T47D (cell line): ENCODE data around the gene PRRC2B.
"Not testable (repeated sequence)": the region's sequence is repeated elsewhere in the genome, so short reads cannot be mapped to it uniquely, and the experiment has no call there.

ENCODE experiments used
- DNase-seq, 2 experiments: peaks; one replicate each; pipeline versions ENCODE4 v3.0.0 to v3.0.0-alpha.2; 2011 to 2012; ENCODE audit warnings: low read depth in 1 of 2, low spot score in 1 of 2
- JUND ChIP-seq: IDR thresholded peaks from 2 replicates; pipeline ENCODE4 v1.6.1; 2012; ENCODE audit warnings: low read depth
- in situ Hi-C: cut with HindIII; loops from 2 replicates; pipeline ENCODE4 v1.10.0; 2016; ENCODE audit warnings: low sequenced_read_pairs, low pct_unique_long_range_greater_than_20kb

PRRC2B gene

GRCh38 chr9:131436376-131436775 is 42.5 kb downstream of the PRRC2B start:
- TF ChIP-seq JUND: no peak
- no peak for DNase-seq
- in situ Hi-C loops: no loop called here

GRCh38 chr9:131436865-131437271 is 43.0 kb downstream of the PRRC2B start:
- no peak for DNase-seq
- in situ Hi-C loops: no loop called here
- TF ChIP-seq JUND: no peak

- no peak for DNase-seq
- in situ Hi-C loops: no loop called here
- no peak for TF ChIP-seq JUND
Observed at GRCh38 chr9:131438190-131438589, 44.3 kb downstream of the PRRC2B start.

- no peak for TF ChIP-seq JUND
- in situ Hi-C loops: no loop called here
- no peak for DNase-seq
Observed at GRCh38 chr9:131439224-131439623, 45.3 kb downstream of the PRRC2B start.

GRCh38 chr9:131441441-131441840 is 47.6 kb downstream of the PRRC2B start:
- in situ Hi-C loops: no loop called here
- DNase-seq: no peak
- TF ChIP-seq JUND: no peak

GRCh38 chr9:131442351-131442750 is 48.5 kb downstream of the PRRC2B start:
- in situ Hi-C loops: no loop called here
- DNase-seq: no peak
- no peak for TF ChIP-seq JUND

GRCh38 chr9:131443648-131444047 is 49.8 kb downstream of the PRRC2B start:
- in situ Hi-C loops: no loop called here
- no peak for DNase-seq
- TF ChIP-seq JUND: no peak

GRCh38 chr9:131446276-131446675 is 52.4 kb downstream of the PRRC2B start:
- DNase-seq: no peak

GRCh38 chr9:131447148-131447547 is 53.3 kb downstream of the PRRC2B start:
- TF ChIP-seq JUND: no peak
- in situ Hi-C loops: no loop called here
- DNase-seq: no peak

More at GRCh38 chr9:131446276-131446675, 52.4 kb downstream of the PRRC2B start:
- no peak for TF ChIP-seq JUND
- in situ Hi-C loops: no loop called here

GRCh38 chr9:131447600-131447999 is 53.7 kb downstream of the PRRC2B start:
- TF ChIP-seq JUND: no peak
- in situ Hi-C loops: no loop called here
- no peak for DNase-seq

GRCh38 chr9:131448818-131449217 is 54.9 kb downstream of the PRRC2B start:
- DNase-seq: no peak
- no peak for TF ChIP-seq JUND
- in situ Hi-C loops: no loop called here

GRCh38 chr9:131449276-131449675 is 55.4 kb downstream of the PRRC2B start:
- in situ Hi-C loops: no loop called here
- TF ChIP-seq JUND: no peak
- no peak for DNase-seq

- in situ Hi-C loops: no loop called here
- DNase-seq: no peak
- no peak for TF ChIP-seq JUND
Observed at GRCh38 chr9:131454028-131454427, 60.1 kb downstream of the PRRC2B start.

GRCh38 chr9:131455655-131456054 is 61.8 kb downstream of the PRRC2B start:
- DNase-seq, in situ Hi-C loops: not testable (repeated sequence)

GRCh38 chr9:131457746-131458145 is 63.9 kb downstream of the PRRC2B start:
- DNase-seq: no peak
- no peak for TF ChIP-seq JUND
- in situ Hi-C loops: no loop called here
